Activated T-cell treated with anti-CD3 and anti-CD28 coated beads for 4 hours (primary cell): Measurements from ENCODE around the gene RBMS3.

Experiments
- DNase-seq: peaks from one replicate; pipeline ENCODE4 v3.0.0-alpha.2; 2020

Gene RBMS3

DNA sequence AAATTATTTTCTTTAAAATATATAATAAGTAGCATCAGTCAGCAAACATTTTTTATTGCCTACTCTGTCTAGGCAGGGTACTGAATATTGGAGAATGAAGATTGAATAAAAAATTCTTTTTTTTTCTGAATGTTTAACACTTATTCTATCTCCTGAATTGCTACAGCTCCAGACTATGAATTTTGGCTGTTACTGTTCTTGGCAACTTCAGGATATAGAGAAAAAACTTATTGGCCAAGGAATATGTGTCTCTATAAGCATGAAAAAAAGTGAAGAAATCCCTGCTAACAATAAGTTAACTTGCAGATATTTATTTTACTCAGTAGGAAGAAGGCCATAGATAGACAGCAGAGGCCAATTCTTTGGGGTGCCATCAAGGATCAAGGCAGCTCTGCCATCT lies 309.6 kb downstream of the RBMS3 start:
- DNase-seq: no peak

- no peak for DNase-seq
Measured at GRCh38 chr3:29591579-29591978, 310.7 kb downstream of the RBMS3 start.

- DNase-seq: no peak
Measured at GRCh38 chr3:29593802-29594201, 312.9 kb downstream of the RBMS3 start.

DNA sequence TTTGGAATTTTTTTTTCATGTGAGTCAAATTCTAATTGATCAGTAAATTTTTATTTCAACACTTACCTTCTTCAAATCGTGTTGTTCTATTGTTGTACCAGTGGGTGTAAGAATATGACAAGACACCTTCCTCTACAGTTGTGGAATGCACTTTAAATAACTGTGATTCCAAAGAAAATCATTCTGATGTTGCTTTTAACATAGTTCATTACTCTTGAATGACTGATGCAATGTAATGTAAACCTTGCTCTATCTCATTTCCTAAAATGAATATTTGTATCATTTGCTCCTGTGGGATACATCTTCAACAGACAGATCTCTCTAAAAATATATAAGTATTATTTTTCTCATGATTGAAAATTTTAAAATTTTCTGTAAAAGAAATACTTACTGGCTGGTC lies 313.4 kb downstream of the RBMS3 start:
- no peak for DNase-seq

DNA sequence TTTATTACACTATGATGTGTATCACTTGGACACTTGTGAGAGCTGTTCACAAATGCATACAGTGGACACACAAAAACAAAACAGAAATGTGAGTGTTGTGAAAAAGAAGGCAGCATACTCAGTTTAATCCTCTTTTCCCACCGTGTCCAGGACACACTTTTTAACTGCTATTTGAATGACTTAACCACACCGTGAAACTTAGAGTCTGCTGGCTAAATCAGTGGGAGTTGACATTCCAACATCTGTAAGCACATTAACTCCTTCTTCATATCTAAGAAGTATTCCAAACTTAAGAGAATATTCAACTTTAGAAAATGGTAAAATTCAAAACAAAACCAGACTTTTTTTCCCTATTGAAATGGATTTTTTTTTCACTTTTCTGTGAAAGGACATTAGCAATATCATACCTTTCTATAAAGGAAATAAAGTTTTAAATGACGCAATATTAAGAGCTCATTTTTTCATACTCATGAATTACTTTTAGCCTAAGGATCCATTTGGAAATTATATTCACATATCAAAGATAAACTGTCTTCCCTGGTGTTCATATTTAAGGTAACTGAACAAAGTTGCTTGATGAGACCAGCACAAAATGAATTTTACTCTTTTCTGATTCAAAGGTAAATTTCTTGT lies 316.6 kb downstream of the RBMS3 start:
- DNase-seq: no peak

GRCh38 chr3:29601861-29602585 lies 321.2 kb downstream of the RBMS3 start:
- no peak for DNase-seq

- no peak for DNase-seq
Measured at GRCh38 chr3:29605845-29606244, 325.0 kb downstream of the RBMS3 start.

- no peak for DNase-seq
Measured at GRCh38 chr3:29606416-29606815, 325.5 kb downstream of the RBMS3 start.

GRCh38 chr3:29608414-29609327 lies 327.8 kb downstream of the RBMS3 start:
- no peak for DNase-seq

- DNase-seq: no peak
Measured at GRCh38 chr3:29609328-29609811, 328.5 kb downstream of the RBMS3 start.

DNA sequence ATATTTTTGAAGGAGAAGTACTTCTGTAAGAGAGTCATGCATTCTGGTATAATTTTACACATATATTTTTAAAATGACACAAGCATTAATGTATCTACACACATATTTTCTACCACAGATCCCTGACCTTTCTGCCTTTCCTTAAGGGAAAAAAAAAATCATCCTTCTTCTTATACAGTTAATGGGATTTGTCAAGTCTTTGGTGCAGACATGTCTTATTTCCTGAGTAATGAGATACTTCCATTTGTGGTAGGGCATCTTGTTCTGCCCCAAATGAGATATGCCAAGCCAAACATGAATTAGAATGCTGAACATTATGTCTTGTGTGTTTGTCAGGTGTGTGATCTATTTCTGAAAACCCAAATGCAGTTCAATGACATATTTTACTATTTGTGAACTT lies 329.9 kb downstream of the RBMS3 start:
- no peak for DNase-seq

GRCh38 chr3:29611252-29611651 lies 330.4 kb downstream of the RBMS3 start:
- no peak for DNase-seq

DNA sequence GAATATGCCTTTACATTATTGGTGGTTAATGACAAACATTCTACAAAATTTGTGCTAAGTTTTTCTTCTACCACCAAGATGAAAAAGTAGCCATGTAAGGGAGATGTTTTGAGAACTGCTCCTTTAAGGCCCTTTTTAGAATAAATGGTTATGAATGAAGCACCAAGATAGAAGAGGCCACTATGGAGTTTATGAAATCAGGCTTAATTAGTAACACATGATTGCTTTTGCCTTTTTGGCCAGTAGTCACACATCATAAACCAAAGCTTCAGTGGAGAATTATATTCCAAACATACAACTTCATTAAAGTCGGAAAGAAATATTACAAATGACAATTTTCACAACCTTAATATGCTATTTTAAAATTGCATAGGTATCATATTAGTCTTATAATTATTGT lies 331.7 kb downstream of the RBMS3 start:
- no peak for DNase-seq

DNA sequence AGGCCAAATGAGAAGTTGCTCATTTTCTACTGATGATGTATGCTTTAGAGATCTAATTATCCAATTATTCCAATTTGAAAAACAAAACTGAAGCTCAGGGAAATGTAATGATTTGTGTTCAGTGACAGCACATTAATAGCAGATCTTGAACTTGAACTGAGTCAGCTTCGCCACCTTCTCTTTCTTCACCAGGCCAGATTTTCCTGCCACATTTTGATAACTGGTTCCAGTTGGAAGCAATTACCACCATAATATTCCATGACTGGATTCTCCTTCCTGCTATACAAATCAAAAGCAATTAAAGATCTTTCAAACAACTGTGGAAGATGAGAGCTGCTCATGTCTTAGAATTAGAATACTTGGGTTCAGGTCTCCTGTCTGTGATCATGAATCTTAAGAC lies 334.1 kb downstream of the RBMS3 start:
- no peak for DNase-seq

DNA sequence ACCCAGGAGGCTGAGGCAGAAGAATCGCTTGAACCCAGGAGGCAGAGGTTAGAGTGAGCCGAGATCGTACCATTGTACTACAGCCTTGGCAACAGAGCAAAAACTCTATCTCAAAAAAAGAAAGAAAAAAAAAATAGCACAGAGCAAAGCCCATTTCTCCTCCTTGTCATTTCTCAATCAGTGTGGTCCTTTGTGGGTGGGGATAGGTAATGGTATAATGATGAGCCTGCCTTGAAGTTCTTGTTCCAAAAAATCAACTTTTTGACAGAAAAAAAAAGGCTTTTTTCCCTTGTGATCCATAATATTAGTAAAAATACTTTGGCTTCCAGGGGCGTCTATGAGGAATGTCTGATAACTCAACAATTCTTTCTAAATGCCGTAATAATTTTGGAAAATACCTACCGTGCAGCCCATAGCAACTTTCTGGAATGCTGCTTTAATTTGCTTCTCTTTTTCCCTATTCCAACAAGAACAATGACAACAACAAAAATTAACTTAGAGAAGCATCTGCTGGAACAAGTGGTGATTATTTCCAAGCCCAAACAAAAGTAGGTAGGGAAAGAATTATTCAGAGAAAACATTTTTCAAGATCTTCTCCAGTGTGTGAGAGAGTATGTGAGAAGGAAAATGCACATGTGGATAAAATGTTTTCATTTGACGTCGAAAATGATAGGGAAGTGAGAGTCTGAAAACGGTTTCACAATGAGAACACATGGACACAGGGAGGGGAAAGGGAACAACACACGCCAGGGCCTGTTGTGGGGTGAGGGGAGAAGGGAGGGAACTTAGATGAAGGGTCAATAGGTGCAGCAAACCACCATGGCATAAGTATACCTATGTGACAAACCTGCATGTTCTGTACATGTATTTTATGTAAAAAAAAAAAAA lies 337.8 kb downstream of the RBMS3 start:
- no peak for DNase-seq

GRCh38 chr3:29619676-29620075 lies 338.8 kb downstream of the RBMS3 start:
- no peak for DNase-seq

DNA sequence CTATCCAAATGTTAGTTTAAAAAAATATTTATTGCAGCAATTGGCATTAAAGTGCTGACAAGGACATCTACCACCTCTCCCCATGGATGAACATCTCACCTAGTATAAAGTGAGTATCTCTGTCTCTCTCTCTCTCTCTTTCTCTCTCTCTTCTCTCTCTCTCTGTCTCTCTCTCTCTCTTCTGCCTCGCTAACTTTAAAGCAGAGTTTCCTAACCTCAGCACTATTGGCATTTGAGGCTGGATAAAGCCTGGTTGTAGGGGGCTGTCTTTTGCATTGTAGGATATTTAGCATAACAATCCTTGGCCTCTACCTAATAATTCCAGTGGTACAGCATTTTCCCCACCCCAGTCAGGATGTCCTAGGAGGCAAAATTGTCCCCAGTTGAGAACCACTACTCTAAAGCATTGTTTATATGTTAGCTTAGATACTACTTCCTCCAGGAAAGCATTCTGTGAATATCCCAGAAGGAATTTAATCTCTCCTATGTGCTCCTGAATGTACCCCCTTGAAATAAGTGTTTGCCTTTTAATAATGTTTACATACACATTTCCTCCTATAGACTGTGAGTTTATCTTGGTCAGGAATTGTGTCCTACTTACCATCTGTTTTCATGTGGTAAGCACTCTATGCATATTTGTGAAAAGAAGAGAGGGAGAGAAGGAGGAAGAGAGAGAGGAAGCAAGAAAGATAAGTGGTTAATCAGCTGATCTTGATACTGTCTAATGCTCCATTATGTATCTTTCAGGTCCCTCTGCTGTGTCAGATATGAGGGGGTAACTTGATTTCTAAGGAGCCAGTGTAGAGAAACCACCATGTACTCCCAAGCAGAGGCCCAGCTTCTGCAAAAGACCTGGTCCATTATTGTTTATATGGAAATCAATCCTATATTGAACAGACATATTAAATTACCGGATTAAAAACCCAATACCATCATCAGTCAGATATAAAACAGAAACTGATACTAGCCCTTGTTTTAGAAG lies 346.6 kb downstream of the RBMS3 start:
- DNase-seq: no peak

DNA sequence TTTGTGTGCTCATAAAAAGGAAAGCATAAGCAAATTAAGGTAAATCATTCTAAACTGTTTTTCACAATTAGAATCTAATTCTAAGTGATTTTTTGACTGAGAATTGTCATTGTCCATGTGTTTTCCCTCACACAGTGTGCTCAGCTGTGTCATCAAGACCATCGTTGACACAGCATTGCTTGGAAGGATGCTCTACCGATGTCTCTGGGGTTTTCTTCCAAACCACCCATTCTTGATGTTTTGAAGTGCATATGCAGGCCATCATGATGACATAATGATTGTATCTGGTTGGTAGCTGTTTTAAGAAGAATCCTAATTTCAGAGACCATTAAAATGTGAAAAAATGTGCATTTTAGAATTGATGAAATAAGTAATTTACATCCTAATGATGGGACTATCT lies 347.9 kb downstream of the RBMS3 start:
- DNase-seq: no peak

DNA sequence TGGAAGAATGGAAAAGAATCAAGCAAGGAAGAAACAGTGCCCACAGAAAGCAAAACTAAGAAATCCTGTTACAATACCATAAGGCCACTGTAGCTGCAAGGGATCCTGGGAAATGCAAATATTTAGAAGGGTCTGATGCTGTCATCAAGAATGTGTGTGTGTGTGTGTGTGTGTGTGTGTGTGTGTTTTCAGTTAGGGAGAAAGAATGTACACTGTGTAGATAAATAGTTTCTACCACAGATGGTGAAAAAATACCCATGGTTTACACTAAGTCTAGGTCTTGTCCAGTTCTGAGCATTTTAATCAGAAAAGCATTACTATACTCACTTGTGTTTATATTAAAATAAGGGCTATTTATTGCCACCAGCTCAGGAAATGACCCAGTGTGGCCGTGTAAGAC lies 355.0 kb downstream of the RBMS3 start:
- no peak for DNase-seq

- DNase-seq: no peak
Measured at GRCh38 chr3:29637068-29637467, 356.2 kb downstream of the RBMS3 start.

DNA sequence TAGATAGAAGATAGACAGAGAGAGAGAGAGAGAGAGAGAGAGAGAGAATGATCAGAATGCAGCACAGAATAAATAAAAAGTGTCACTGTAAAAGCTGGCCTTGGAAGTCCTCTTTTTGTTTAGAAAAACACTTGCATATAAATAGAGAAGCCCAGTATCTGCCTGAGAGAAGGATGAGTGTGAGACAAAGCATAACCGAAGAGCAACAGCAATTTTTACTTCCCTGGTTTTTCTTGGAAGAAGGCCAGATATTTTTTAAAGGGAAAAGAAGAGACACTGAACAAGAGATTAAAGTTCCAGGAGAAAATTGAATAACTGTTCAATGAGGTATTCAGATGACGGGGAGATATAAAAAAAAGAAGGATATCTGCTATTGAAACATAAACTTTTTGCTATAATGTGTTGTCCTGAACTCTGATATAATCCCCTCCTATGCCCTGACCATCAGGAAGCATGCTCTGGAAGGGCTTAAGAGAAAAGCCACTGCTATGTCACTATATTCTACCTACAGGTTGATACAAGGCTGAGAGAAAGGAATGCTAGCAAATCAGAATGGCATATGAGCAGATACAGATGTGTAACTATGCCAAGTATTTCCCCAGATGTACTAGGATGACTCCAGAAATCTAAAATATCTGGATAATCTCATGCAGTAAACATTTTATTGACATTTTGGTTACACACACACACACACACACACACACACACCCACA lies 358.9 kb downstream of the RBMS3 start:
- DNase-seq: no peak
